Measurements from ENCODE around the gene ACLY.

Gene ACLY

GRCh38 chr17:41822216-41823140 lies 96.3 kb downstream of the ACLY start:
- H3K27me3 Mint-ChIP-seq: no peaks in the 10 kb centered on the region
- no peak overlapping the region for H3K4me3 Mint-ChIP-seq
- no peaks in the 10 kb centered on the region for H3K4me1 Mint-ChIP-seq (ENCODE audit: low read depth)
- no peaks in the 10 kb centered on the region for H3K9me3 Mint-ChIP-seq (ENCODE audit: low read depth)
- no peak overlapping the region for H3K27ac Mint-ChIP-seq
- no peaks in the 10 kb centered on the region for H3K36me3 Mint-ChIP-seq

- H3K9me3 Mint-ChIP-seq (ENCODE audit: low read depth): no peaks in the 10 kb centered on the region
- H3K4me3 Mint-ChIP-seq: no peak overlapping the region
- no peak overlapping the region for H3K27ac Mint-ChIP-seq
- H3K27me3 Mint-ChIP-seq: no peaks in the 10 kb centered on the region
- no peaks in the 10 kb centered on the region for H3K4me1 Mint-ChIP-seq (ENCODE audit: low read depth)
- no peaks in the 10 kb centered on the region for H3K36me3 Mint-ChIP-seq
Measured at GRCh38 chr17:41821776-41822175, 97.0 kb downstream of the ACLY start.

- Mint-ChIP-seq H3K27ac (no peak overlapping the region), H3K4me3 (no peak overlapping the region), H3K27me3 (no peaks in the 10 kb centered on the region), H3K4me1 (ENCODE audit: low read depth) (peaks cover 2% of the 10 kb centered on the region), H3K9me3 (ENCODE audit: low read depth) (no peaks in the 10 kb centered on the region), H3K36me3 (no peaks in the 10 kb centered on the region)
Measured at GRCh38 chr17:41818024-41818423, 100.7 kb downstream of the ACLY start.

Measured in activated naive CD8-positive, alpha-beta T cell (primary cell).